ENCODE measurements around the gene CFAP119.

The CFAP119 gene

GRCh38 chr16:30710971-30711370 lies 50.9 kb downstream of the CFAP119 start:
- DNase-seq (ENCODE audit: low read depth in 2 of 2): no peak

All from stimulated activated CD4-positive, alpha-beta T cell treated with anti-CD3 and anti-CD28 coated beads, Interleukin-1b, Interleukin-23, amount 100 ng/mL, for 4 hours (primary cell).